HEK293 (cell line): Measurements from ENCODE around the gene DNMT3L.

ENCODE experiments used
- GLI4 ChIP-seq: fragments of 450-650 bp; formaldehyde crosslinking; IDR thresholded peaks from 2 replicates; pipeline ENCODE4 v1.5.1; 2016; ENCODE audit warnings: missing biosample characterization, missing genetic modification characterization
- YY1 ChIP-seq: fragments of 450-650 bp; formaldehyde crosslinking; IDR thresholded peaks from 2 replicates; pipeline ENCODE4 v1.5.1; 2018; ENCODE audit warnings: missing biosample characterization, missing genetic modification characterization
- ZNF184 ChIP-seq: fragments of 450-650 bp; IDR thresholded peaks from 2 replicates; pipeline ENCODE4 v1.5.1; 2018; ENCODE audit warnings: missing biosample characterization, mild to moderate bottlenecking, missing genetic modification characterization
- TF ChIP-seq, protein P1 (sequence below): fragments of 450-650 bp; formaldehyde crosslinking; IDR thresholded peaks from 2 replicates; pipeline ENCODE4 v1.5.1; 2016; ENCODE audit warnings: missing biosample characterization, missing genetic modification characterization
- TF ChIP-seq, protein P2 (sequence below): fragments of 450-650 bp; formaldehyde crosslinking; IDR thresholded peaks from 2 replicates; pipeline ENCODE4 v1.5.1; 2016; ENCODE audit warnings: missing biosample characterization, missing genetic modification characterization
- TF ChIP-seq, protein P3 (sequence below): fragments of 450-650 bp; formaldehyde crosslinking; IDR thresholded peaks from 2 replicates; pipeline ENCODE4 v1.5.1; 2016; ENCODE audit warnings: missing biosample characterization, missing genetic modification characterization

DNA sequence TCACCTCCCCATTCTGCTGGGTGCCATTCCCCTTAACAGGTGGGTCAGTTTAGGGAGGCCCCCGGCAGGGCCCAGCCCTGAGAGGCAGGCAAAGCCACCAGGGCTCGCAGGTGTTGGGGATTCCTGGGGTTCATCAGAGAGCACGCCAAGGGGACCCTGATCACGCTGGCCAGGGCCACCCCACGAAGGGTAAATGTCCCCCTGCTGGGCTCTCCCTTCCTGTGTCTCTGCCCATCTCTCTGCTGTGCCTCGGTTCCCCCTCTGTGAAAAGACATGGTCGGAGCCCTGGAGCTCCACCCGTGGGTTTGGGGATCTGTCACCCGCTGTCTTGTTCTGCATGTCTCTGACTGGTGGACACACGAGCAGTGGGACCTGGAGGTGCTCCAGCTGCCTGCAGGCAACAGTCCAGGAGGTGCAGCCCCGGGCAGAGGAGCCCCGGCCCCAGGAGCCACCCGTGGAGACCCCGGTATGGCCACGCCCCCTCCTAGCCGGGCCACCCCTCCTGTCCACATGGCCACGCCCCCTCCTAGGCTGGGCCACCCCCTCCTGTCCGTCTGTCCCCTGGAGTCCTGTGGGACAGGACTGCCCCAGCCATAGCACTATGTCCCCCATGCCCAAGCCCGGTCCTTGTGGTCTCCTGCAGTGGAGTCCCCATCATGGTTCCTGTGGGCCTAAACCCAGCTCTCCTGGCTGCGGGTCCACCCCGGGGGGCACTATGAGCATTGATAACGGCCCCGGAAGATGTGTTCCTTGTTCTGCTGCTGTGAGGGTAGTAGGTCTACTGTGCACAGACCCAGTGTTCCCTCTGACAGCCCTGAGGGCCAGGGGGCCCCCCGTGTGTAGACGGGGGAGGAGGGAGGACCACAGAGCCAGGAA is 30.5 kb upstream of the DNMT3L start:
- TF ChIP-seq YY1 (tag by site-specific recombination) (no peak), GLI4 (tag by site-specific recombination) (no peak), ZNF184 (no peak)
- TF ChIP-seq, protein P1, sequence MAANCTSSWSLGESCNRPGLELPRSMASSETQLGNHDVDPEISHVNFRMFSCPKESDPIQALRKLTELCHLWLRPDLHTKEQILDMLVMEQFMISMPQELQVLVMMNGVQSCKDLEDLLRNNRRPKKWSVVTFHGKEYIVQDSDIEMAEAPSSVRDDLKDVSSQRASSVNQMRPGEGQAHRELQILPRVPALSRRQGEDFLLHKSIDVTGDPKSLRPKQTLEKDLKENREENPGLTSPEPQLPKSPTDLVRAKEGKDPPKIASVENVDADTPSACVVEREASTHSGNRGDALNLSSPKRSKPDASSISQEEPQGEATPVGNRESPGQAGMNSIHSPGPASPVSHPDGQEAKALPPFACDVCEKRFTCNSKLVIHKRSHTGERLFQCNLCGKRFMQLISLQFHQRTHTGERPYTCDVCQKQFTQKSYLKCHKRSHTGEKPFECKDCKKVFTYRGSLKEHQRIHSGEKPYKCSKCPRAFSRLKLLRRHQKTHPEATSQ (tag by site-specific recombination) = no peak
- TF ChIP-seq, protein P2, sequence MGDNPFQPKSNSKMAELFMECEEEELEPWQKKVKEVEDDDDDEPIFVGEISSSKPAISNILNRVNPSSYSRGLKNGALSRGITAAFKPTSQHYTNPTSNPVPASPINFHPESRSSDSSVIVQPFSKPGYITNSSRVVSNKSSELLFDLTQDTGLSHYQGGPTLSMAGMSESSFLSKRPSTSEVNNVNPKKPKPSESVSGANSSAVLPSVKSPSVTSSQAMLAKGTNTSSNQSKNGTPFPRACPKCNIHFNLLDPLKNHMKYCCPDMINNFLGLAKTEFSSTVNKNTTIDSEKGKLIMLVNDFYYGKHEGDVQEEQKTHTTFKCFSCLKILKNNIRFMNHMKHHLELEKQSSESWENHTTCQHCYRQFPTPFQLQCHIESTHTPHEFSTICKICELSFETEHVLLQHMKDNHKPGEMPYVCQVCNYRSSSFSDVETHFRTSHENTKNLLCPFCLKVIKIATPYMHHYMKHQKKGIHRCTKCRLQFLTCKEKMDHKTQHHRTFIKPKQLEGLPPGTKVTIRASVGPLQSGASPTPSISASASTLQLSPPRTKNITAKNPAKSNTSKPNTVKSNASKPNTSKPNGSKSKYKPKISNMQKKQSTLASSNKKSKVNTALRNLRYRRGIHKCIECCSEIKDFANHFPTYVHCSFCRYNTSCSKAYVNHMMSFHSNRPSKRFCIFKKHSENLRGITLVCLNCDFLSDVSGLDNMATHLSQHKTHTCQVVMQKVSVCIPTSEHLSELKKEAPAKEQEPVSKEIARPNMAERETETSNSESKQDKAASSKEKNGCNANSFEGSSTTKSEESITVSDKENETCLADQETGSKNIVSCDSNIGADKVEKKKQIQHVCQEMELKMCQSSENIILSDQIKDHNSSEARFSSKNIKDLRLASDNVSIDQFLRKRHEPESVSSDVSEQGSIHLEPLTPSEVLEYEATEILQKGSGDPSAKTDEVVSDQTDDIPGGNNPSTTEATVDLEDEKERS (tag by site-specific recombination) = no peak
- TF ChIP-seq, protein P3, sequence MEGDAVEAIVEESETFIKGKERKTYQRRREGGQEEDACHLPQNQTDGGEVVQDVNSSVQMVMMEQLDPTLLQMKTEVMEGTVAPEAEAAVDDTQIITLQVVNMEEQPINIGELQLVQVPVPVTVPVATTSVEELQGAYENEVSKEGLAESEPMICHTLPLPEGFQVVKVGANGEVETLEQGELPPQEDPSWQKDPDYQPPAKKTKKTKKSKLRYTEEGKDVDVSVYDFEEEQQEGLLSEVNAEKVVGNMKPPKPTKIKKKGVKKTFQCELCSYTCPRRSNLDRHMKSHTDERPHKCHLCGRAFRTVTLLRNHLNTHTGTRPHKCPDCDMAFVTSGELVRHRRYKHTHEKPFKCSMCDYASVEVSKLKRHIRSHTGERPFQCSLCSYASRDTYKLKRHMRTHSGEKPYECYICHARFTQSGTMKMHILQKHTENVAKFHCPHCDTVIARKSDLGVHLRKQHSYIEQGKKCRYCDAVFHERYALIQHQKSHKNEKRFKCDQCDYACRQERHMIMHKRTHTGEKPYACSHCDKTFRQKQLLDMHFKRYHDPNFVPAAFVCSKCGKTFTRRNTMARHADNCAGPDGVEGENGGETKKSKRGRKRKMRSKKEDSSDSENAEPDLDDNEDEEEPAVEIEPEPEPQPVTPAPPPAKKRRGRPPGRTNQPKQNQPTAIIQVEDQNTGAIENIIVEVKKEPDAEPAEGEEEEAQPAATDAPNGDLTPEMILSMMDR (tag by site-specific recombination) = no peak
